Measurements from ENCODE around the gene CFDP1. TPM values are rescaled to one million over a fixed set of nuclear protein-coding genes. Genes with fewer than 3 reads are reported as not detected.

Gene CFDP1
- total RNA-seq, 4 donors from 2014 or later: 42.4 to 49.5 (median 44.0) TPM

- Histone ChIP-seq H3K4me1 (peaks cover 72 to 90% (median 86%) of the 10 kb centered on the region in 4 donors), H3K27me3 (no peaks in the 10 kb centered on the region), H3K9me3 (no peaks in the 10 kb centered on the region), H3K27ac (replicated peaks in 1 of 4) (peak overlapping the region in 3 of 4 donors; percentile 36 to 93 (median 91)), H3K36me3 (peaks cover 0 to 5% (median 0%) of the 10 kb centered on the region in 4 donors), H3K4me3 (peak overlapping the region in 2 of 4 donors; percentile 18 to 99)
- intact Hi-C loops (cut with DNase I): no loop called here
- no peak for TF ChIP-seq POLR2AphosphoS5 (IDR thresholded peaks at IDR 0.05)
- TF ChIP-seq POLR2A (IDR thresholded peaks at IDR 0.05; ENCODE audit: low read depth): no peak
- no peak for TF ChIP-seq EP300 (IDR thresholded peaks at IDR 0.05)
- no peak for TF ChIP-seq CTCF (IDR thresholded peaks at IDR 0.05)
- WGBS: 77% methylated on average over 10 of the region's 14 CpGs
- DNase-seq (ENCODE audit: extremely low spot score): no peak
Observed at GRCh38 chr16:75262104-75262799, 171.1 kb downstream of the CFDP1 start.

GRCh38 chr16:75261590-75262078 lies 171.7 kb downstream of the CFDP1 start:
- H3K9me3 ChIP-seq: no peaks in the 10 kb centered on the region
- H3K36me3 ChIP-seq: peaks cover 0 to 5% (median 0%) of the 10 kb centered on the region in 4 donors
- no peak for DNase-seq (ENCODE audit: extremely low spot score)
- peak overlapping the region in 3 of 4 donors; percentile 36 to 93 (median 91) for H3K27ac ChIP-seq (replicated peaks in 1 of 4)
- peaks cover 72 to 90% (median 86%) of the 10 kb centered on the region in 4 donors for H3K4me1 ChIP-seq
- TF ChIP-seq POLR2A (IDR thresholded peaks at IDR 0.05; ENCODE audit: low read depth) (no peak), CTCF (IDR thresholded peaks at IDR 0.05) (no peak), POLR2AphosphoS5 (IDR thresholded peaks at IDR 0.05) (no peak), EP300 (IDR thresholded peaks at IDR 0.05) (no peak)
- H3K4me3 ChIP-seq: no peak overlapping the region
- H3K27me3 ChIP-seq: no peaks in the 10 kb centered on the region
- intact Hi-C loops (cut with DNase I): no loop called here
- no CpG with 5 or more reads among the region's 3 CpGs for WGBS

- intact Hi-C loops (cut with DNase I): no loop called here
- H3K9me3 ChIP-seq: no peaks in the 10 kb centered on the region
- H3K36me3 ChIP-seq: peaks cover 0 to 5% (median 0%) of the 10 kb centered on the region in 4 donors
- TF ChIP-seq POLR2AphosphoS5 (IDR thresholded peaks at IDR 0.05) (no peak), CTCF (IDR thresholded peaks at IDR 0.05) (no peak), POLR2A (IDR thresholded peaks at IDR 0.05; ENCODE audit: low read depth) (no peak), EP300 (IDR thresholded peaks at IDR 0.05) (no peak)
- H3K27me3 ChIP-seq: no peaks in the 10 kb centered on the region
- no peak overlapping the region for H3K27ac ChIP-seq (replicated peaks in 1 of 4)
- H3K4me1 ChIP-seq: peaks cover 72 to 90% (median 86%) of the 10 kb centered on the region in 4 donors
- no peak overlapping the region for H3K4me3 ChIP-seq
- WGBS: 90% methylated on average over 10 of the region's 10 CpGs
- no peak for DNase-seq (ENCODE audit: extremely low spot score)
Observed at GRCh38 chr16:75260851-75261589, 172.3 kb downstream of the CFDP1 start.

GRCh38 chr16:75258807-75259141 lies 174.5 kb downstream of the CFDP1 start:
- Histone ChIP-seq H3K27ac (replicated peaks in 1 of 4) (no peak overlapping the region), H3K36me3 (peaks cover 0 to 5% (median 0%) of the 10 kb centered on the region in 4 donors), H3K27me3 (no peaks in the 10 kb centered on the region), H3K9me3 (no peaks in the 10 kb centered on the region), H3K4me3 (no peak overlapping the region), H3K4me1 (peaks cover 82 to 96% (median 93%) of the 10 kb centered on the region in 4 donors)
- TF ChIP-seq POLR2A (IDR thresholded peaks at IDR 0.05; ENCODE audit: low read depth): no peak
- no peak for TF ChIP-seq CTCF (IDR thresholded peaks at IDR 0.05)
- no peak for TF ChIP-seq EP300 (IDR thresholded peaks at IDR 0.05)
- no peak for TF ChIP-seq POLR2AphosphoS5 (IDR thresholded peaks at IDR 0.05)
- WGBS: 86% methylated on average over 4 of the region's 6 CpGs
- no peak for DNase-seq (ENCODE audit: extremely low spot score)
- intact Hi-C loops (cut with DNase I): no loop called here
